CD4-positive, alpha-beta T cell treated with Interleukin-17A for 4 hours (primary cell): Measurements from ENCODE around the gene NMT1.

ENCODE experiments used
- DNase-seq: peaks from one replicate; pipeline ENCODE4 v3.0.0-alpha.2; 2020; ENCODE audit warnings: mixed read lengths

Gene NMT1

DNA sequence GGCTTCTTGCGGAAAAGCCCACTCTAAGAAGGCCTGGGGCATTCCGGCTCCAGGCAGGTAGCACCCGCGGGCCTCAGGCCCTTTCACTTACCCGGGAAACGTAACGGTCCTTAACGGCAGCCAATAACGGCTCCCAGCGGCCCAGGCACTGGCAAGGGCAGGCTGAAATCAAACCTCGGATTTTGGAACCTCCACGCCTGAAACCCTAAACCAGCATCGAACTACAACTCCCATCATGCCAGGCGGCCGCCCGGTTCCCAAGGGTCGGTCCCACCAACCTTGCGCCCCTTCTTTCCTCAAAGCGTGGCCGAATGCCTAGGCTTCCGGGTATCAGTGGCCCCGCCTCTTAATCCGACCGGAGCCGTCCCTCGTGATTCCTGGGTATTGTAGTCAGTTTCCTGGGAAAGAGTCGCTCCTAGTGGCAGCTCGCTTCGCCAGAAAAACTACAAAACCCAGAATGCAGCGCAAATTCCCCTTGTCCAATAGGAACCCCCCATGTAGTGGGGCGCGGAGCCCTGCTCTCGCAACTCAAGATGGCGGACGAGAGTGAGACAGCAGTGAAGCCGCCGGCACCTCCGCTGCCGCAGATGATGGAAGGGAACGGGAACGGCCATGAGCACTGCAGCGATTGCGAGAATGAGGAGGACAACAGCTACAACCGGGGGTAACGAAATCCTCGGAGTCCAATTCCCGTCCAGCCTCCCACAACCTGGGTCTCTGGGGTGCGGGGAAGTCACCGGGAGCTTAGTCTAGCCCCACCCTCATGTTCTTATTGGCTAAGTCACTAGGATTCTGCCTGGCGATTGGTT is at the start of gene NMT1:
NMT1 (plus strand) TSS at position 521 of the 809 bp plus-strand sequence; CDS start at position 534, 13 bp downstream.
- DNase-seq = peak; percentile 95

DNA sequence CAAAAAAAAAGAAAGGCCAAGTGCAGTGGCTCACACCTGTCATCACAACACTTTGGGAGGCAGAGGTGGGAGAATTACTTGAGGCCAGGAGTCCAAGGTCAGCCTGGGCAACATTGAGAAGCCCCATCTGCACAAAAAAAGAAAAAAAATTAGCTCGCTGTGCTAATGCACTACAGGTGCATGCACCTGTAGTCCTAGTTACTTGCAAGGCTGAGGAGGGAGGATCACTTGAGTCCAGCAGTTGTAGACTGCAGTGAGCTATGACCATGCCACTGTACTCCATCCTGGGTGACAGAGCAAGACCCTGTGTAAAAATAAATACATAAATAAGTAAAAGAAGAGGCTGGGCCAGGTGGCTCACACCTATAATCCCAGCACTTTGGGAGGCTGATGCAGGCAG is 49.4 kb upstream of the NMT1 start:
- DNase-seq = no peak

- DNase-seq = no peak
Observed at GRCh38 chr17:45013021-45013997, 47.8 kb upstream of the NMT1 start.

- no peak for DNase-seq
Observed at GRCh38 chr17:45016237-45016636, 44.9 kb upstream of the NMT1 start.

GRCh38 chr17:45016823-45017222 is 44.3 kb upstream of the NMT1 start:
- DNase-seq = no peak

DNA sequence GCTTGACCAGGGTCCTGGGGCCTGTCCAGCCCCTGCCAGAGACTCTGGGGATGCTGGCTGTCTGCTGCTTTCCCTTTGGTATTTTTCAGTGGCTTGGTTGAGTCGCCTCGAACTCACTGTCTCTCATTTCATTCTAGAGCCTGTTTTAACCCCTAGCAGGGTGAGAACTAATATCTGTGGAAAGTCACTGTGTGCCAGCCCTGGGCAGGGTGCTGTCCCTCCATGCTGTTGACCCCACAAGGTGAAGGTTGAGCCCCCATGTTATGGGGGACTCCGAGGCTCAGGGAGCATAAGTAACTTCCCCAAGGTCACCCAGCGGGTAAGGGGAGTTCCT is 42.6 kb upstream of the NMT1 start:
- no peak for DNase-seq

GRCh38 chr17:45018848-45019711 is 42.0 kb upstream of the NMT1 start:
- DNase-seq = peak; percentile 61

- no peak for DNase-seq
Observed at GRCh38 chr17:45020354-45021138, 40.6 kb upstream of the NMT1 start.

GRCh38 chr17:45021607-45022287 is 39.4 kb upstream of the NMT1 start:
- peak; percentile 77 for DNase-seq

DNA sequence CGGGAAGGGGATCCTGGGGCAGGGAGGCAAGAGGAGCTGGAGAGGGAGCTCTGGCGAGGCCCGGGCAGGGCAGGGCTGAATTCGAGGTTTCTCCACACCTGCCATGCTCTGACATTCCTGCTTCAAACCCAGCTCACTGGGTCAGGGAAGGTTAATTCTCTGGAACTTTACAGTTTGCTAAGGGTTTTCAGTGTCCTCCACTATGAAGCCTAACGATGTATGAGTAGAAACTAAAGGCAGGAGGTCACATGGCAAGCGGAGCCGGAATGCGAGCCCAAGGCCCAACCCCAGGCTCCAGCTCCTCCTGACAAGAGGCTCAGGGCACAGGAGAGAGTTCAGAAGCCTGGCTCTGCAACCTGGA is 38.8 kb upstream of the NMT1 start:
- no peak for DNase-seq

GRCh38 chr17:45022655-45023339 is 38.3 kb upstream of the NMT1 start:
- DNase-seq = no peak

GRCh38 chr17:45029096-45029495 is 32.0 kb upstream of the NMT1 start:
- no peak for DNase-seq

- DNase-seq = no peak
Observed at GRCh38 chr17:45029758-45030423, 31.2 kb upstream of the NMT1 start.

DNA sequence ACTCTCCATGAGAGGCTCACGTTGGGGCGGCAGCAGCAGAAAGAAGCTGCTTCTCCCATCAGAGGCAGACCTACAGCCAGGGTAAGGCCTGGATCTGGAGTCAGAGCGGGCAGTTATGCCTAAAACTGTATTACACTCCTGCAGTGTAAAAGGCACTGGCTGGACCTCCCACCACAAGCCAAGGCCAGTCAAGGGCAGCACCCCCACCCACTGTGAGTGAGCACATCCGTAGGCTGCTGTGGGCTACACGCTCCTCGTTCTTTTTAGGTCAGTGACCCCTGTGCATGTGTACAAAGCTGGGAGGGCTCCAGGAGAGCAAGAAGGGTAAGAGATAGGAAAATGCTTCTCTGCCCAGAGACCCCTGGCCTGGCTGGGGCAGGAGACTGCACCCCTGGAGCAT is 30.4 kb upstream of the NMT1 start:
- no peak for DNase-seq

- DNase-seq = no peak
Observed at GRCh38 chr17:45031231-45032173, 29.6 kb upstream of the NMT1 start.

GRCh38 chr17:45032174-45032541 is 29.0 kb upstream of the NMT1 start:
- DNase-seq = no peak

GRCh38 chr17:45034599-45034998 is 26.5 kb upstream of the NMT1 start:
- no peak for DNase-seq

DNA sequence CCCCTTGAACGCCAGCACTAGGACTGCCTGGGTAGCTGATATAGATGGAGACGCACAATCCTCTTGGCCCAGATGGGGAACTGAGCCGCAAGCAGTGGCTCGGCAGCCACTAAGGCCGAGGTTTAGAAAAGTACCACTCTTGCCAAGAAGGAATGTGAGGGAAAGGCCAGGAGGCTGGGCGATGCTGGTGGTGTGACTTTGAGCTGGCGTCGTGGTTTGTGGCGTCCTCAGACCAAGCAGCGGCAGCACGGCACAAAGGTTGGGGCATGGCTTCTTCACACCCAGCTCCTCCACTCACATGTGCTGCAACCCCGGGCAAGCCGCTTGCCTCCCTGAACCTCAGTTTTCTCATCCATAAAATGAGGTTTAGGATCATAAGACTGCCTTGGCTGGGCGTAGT is 25.3 kb upstream of the NMT1 start:
- DNase-seq = no peak

DNA sequence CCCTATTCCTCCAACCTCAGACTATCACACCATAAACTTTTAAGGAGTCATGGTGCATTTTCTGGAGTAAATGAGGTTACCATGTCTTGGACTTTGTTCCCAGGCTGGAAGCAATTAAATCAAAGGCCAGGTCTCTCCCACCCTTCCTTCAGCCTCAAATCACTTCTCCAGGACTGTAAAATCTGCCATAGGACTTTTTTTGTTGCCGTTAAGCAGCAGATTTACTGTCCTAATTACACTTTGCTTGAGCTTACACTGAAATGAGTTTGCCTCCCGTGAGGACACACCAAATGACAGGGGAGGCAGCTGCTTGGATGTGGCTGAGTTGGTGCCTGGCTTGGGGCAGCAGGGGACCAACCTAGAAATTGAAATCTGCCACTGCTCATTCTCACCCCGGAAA is 24.4 kb upstream of the NMT1 start:
- no peak for DNase-seq
